ENCODE results near the gene FAH.

Gene FAH

DNA sequence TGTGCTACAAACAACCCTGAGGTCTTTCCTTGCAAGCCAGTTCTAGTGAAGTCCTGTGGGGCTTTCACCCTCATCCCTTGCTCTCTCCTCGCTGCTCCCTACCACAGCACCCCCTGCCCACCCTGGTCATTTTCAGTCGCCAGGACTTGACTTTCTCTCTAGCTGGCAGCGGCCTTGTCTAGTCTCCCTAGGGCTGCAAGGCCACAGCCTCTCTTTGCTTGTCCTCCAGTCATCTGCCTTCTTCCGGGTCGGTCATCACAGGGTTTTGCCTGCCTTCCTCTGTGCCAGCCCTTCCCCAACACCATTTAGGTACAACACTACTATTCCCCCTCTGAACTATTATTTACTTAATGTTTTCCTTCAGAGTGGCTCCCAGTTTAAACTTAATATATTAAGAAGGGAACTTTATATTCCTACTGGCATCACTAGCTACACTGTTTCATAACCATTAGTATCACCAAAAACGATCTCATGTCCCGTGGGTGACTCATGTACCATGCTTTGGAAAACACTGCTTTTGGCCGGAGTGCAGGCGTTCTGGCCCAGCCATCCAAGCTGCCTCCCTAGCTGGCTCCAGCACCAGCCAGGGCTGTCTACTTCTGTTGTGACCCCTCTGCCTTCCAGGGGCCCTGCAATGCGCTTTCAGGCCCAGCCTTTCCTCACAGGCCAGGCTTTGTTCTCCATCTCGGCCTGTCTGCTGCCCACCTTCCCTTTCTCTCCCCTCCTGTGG, 21.4 kb downstream of the FAH start:
- no peak for DNase-seq

- no peak for DNase-seq
These were observed 22.6 kb downstream of the FAH start for GRCh38 chr15:80175436-80175835.

GRCh38 chr15:80176443-80176842, 23.6 kb downstream of the FAH start:
- no peak for DNase-seq

DNA sequence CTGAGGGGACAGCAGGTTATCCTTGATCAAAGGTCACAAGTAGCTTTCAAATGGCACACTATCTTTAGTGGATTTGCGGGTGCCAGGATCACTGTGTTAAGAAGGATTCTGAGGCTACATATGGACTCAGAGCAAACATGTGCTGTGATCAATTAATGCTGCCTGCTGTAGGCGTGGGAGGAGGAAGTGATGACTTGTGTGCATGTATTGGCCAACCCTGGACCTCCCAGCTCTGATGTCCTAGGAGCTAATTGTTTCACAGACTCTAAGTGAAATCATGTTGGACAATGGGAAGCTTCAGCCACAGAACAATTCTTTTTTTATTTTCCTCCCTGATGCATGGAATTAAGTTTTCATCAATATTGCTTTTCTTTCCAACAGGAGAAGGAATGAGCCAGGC, 24.4 kb downstream of the FAH start:
- DNase-seq, result no peak

DNA sequence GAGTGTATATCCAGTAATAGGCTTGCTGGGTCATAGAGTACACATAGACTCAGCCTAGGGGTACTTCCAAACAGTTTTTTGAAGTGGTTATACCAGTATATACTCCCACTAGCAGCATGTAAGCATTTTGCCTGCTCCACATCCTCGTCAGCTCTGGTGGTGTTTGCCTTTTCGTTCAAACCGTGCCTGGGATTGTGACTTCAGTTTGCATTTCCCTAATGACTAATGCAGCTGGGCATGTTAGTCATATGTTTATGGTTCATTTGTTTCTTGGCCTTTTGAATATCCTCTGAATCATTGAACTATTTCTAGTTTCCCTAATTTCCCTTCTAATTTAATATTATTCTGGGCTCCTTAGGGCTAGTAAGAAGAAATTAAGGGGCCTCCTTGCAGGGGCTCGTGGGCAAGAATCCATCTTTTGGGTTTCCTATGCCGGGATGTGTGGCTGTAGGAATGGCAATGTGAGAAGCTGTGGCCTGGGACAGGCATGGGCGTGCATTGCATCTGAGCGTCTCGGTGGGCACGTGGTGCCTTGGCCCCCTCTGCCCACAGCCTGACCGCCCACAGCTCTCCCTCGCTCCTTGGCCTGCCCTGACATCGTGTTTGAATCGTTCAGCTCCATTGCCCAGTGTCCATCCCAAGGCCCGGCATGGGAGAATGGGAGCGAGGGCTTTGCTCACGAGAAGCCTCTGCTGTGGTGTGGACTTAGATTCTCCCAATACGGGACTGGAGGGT, 26.4 kb downstream of the FAH start:
- no peak for DNase-seq

GRCh38 chr15:80179935-80180334, 27.1 kb downstream of the FAH start:
- no peak for DNase-seq

GRCh38 chr15:80180468-80180867, 27.7 kb downstream of the FAH start:
- DNase-seq, result no peak

- DNase-seq, result no peak
These were observed 28.2 kb downstream of the FAH start for GRCh38 chr15:80180986-80181385.

- no peak for DNase-seq
These were observed 29.9 kb downstream of the FAH start for GRCh38 chr15:80182611-80183261.

GRCh38 chr15:80183306-80183705, 30.5 kb downstream of the FAH start:
- DNase-seq, result no peak

DNA sequence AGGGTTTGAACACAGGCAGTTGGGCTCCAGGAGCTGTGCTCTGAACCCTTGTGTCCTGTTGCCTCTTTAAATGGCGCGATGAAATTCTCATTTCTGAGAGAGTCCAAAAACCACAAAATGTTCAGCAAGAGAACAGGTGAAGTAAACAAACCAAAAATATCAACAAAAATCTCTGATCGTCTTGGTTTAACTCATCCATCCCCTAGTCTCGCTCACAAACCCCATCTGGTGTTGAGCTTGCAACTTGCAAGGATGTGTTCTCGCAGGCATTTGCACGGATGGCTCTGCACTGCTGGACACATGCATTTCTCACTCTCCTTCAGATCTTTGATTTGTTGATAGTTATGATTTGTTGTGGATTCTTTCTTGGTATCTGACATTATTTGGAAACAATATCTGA, 31.1 kb downstream of the FAH start:
- no peak for DNase-seq

DNA sequence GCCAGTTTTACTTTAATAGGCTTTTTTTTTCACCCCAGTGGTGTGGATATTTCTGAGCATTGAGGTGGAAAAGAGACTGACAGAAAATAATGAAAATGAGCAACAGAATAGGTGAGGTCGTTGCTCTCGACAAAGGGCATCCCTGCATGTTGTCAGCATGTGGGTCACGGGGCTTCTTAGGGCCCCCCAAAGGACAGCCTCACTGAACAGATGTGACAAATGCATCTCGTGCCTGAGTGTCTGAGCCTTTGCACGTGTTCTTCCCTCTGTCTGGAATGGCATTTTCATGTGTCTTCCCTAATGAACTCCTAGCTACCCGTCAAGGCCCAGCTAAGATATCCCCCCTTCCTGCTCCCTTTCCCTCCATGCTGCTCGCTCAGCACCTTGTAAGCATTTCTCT, 31.8 kb downstream of the FAH start:
- no peak for DNase-seq

DNA sequence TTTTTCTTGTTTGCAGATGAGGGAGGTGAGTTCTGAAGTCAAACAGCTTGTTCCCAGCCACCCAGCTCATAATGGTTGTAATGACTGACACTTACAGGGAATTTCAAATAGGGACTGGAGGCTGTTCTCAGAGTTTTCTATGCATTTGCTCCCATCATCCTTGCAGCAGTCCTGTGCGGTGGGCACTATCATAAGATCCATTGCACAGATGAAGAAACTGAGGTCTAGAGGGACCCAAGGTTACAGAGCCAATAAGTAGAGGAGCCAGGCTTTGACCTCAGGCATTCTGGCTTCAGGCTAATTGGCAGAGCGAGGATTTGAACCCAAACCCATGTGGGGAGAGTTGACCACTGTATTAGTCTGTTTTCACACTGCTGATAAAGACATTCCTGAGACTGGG, 32.4 kb downstream of the FAH start:
- DNase-seq, result no peak

DNA sequence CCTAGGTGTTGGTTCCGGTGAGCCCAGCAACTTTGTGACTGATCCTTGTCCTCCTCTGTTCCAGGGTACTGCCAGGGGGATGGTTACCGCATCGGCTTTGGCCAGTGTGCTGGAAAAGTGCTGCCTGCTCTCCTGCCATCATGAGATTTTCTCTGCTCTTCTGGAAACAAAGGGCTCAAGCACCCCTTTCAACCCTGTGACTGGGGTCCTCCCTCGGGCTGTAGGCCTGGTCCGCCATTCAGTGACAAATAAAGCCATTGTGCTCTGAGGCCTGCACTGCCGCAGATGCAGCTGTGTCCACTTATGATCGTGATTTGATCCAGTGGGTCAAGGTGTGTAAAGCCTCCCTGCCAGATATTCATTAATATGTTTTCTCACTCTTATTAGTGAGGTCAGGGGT, 33.3 kb downstream of the FAH start:
- DNase-seq, result no peak

DNA sequence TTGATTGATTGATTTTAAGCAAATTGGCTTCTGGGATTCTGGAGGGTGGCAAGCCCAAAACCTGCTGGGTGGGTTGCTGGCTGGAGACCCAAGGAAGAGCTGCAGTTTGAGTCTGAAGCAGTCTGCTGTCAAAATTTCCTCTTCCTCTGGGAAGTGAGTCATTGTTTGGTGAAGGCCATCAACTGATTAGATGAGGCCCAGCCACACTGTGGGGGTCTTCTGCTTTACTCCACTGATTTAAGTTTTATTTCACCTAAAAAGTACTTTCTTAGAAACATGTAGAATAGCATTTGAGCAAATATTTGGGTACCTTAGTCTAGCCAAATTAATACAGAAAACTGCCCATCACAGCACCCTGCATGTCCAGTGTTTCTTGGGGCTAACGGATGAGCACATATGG, 33.8 kb downstream of the FAH start:
- DNase-seq, result no peak

GRCh38 chr15:80188251-80188650, 35.5 kb downstream of the FAH start:
- peak; percentile 23 for DNase-seq

DNA sequence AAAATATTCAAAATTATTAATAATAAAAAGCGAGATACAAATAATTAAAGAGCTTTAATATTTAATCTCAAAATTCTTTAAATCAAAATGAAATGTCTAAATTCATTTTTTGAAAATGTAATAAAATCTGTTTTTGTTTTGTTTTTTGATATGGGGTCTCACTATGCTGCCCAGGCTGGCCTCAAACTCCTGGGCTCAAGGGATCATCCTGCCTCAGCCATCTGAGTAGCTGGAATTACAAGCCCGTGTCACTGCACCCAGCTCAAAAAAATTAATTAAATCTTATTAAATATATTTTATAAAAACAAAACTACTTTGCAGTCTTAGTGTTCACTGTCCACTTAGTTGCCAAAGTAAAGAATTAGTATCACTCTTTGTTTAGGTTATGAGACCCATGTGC, 38.4 kb downstream of the FAH start:
- no peak for DNase-seq

DNA sequence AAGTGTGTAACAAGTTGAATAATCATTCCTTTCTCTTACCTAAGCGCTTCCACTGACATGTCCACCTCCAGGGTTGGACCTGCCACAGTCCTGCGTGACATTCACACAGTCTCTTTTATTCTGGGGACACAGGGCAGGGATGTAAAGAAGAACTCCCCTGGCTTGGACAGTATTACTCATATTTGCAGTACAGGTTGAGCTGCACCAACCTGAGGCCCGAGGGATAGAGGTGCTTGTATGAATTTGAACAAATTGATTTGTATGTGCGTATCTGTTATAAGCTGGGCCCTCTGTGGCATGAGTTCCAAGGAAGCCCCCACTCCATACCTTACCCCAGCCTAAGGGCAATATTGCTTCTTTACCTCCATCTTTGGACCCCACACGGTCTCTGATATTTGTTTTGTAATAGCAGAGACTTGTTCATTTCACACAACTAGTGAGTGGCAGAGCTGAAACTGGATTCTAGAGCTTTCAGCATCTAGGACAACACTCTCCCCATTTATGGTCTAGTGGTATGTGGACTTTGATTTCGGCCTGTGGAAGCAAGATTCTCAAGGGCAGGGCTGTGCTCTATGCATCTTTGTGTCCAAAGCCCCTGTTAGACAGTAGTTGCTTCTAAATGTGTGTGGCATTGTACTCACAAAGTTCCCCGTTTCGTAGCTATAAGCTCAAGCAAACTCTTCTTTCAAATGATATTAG, 39.2 kb downstream of the FAH start:
- DNase-seq, result no peak

DNA sequence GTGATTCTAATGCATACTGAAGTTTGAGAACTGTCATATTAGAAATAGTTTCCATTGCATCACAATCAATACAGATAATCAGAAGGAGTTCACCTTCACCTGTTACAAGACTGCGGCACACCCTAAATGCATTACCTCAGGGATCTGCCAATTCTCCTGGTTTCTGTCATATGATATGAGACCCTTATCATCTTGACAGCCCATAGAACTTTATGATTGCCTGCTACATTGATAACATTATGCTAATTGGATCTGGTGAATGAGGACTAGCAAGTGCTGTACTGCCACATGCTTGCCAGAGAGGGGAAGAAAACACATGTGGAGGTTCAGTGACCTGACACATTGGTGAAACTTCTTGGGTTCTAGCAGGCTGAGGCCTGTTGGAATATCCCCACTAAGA, 41.4 kb downstream of the FAH start:
- no peak for DNase-seq

- no peak for DNase-seq
These were observed 42.1 kb downstream of the FAH start for GRCh38 chr15:80194914-80195313.

- DNase-seq, result no peak
These were observed 46.6 kb downstream of the FAH start for GRCh38 chr15:80199366-80199765.

DNA sequence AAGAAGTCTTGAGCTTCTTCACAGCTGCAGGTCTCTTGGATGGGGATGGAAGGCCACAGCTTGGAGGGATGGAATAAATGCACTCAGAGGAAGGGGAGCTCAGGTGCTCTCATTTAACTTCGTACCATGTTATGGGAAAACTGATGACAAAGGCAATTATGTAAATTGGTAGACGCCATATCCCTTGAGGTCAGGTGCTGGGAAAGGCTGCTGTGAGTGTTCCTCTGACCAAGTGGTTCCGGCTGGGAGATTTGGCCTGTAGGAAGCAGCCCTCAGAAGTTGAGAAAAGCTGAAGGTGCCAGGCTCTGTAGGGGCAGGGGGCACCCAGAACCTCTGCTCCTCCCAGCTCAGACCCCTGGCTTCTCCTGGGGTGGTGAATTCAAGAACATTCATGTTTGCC, 47.1 kb downstream of the FAH start:
- no peak for DNase-seq

GRCh38 chr15:80201256-80202015, 48.6 kb downstream of the FAH start:
- no peak for DNase-seq

Data from NCI-H146 (cell line).